NCI-H187 treated with DMSO at 0.1 percent for 48 hours (cell line): ENCODE data around the gene ASMTL.
"Not testable (repeated sequence)": the region's sequence is repeated elsewhere in the genome, so short reads cannot be mapped to it uniquely, and the experiment has no call there.

Experiments
- DNase-seq: peaks from one replicate; lab custom pipeline; 2025; lab: John Stamatoyannopoulos, UW

ASMTL gene

GRCh38 chrX:1453951-1454785 is 1.5 kb upstream of the ASMTL start:
- DNase-seq: no peak

DNA sequence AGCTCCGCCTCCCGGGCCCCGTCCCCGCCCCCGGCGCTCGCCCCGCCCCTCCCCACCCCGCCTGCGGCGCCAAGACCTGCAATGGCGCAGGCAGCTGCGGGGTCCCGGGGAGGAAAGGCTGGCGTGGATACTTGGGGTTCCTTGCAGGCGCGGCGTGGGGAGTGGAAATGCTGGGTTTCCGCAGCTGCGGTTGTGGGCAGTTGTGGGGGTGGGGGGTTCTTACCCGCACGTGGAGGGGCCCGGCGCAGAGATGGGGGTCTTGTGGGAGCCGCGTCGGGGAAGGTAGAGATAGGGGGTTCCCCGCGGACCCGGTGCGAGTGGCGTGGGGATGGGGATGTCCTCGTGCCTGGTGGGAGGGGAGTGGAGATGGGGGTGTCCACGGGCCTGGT is 680 bp upstream of the ASMTL start:
- DNase-seq: no peak

GRCh38 chrX:1451661-1452515 is 821 bp downstream of the ASMTL start:
- DNase-seq: no peak

DNA sequence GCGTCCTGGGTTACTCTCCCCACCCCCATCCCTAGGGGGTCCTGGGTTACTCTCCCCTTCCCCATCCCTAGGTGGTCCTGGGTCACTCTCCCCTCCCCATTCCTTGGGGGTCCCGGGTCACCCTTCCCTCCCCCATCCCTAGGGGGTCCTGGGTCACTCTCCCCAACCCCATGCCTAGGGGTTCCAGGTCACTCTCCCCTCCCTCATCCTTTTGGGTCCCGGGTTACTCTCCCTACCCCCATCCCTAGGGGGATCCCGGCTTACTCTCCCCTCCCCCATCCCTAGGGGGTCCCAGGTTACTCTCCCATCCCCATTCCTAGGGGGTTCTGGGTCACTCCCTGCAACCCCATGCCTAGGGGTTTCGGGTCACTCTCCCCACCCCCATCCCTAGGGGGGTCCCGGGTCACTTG is 1.5 kb downstream of the ASMTL start:
- no peak for DNase-seq

- DNase-seq: no peak
Measured at GRCh38 chrX:1450361-1451161, 2.1 kb downstream of the ASMTL start.

DNA sequence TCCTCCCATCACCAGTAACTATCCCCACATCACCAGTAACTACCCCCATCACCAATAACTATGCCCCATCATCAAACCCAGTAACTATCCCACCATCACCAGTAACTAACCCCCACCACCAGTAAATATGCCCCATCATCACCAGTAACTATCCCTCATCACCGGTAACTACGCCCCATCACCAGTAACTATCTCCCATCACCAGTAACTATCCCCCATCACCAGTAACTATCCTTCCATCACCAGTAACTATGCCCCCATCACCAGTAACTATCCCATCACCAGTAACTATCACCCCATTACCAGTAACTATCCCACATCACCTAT is 2.9 kb downstream of the ASMTL start:
- DNase-seq: no peak

GRCh38 chrX:1449036-1449822 is 3.5 kb downstream of the ASMTL start:
- DNase-seq: no peak

DNA sequence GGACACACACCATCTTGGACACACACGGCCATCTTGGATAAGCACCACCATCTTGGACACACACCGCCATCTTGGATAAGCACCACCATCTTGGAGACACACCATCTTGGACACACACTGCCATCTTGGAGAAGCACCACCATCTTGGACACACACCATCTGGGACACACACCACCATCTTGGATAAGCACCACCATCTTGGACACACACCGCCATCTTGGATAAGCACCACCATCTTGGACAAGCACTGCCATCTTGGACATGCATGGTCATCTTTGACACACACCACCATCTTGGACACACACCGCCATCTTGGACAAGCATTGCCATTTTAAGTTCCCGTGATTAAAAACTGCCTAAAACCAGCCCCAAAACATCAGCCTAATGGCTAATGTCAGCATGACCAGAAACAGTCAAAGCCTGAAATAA is 4.1 kb downstream of the ASMTL start:
- not testable (repeated sequence) for DNase-seq

- not testable (repeated sequence) for DNase-seq
Measured at GRCh38 chrX:1447969-1448572, 4.6 kb downstream of the ASMTL start.

- DNase-seq: not testable (repeated sequence)
Measured at GRCh38 chrX:1446984-1447968, 5.4 kb downstream of the ASMTL start.

DNA sequence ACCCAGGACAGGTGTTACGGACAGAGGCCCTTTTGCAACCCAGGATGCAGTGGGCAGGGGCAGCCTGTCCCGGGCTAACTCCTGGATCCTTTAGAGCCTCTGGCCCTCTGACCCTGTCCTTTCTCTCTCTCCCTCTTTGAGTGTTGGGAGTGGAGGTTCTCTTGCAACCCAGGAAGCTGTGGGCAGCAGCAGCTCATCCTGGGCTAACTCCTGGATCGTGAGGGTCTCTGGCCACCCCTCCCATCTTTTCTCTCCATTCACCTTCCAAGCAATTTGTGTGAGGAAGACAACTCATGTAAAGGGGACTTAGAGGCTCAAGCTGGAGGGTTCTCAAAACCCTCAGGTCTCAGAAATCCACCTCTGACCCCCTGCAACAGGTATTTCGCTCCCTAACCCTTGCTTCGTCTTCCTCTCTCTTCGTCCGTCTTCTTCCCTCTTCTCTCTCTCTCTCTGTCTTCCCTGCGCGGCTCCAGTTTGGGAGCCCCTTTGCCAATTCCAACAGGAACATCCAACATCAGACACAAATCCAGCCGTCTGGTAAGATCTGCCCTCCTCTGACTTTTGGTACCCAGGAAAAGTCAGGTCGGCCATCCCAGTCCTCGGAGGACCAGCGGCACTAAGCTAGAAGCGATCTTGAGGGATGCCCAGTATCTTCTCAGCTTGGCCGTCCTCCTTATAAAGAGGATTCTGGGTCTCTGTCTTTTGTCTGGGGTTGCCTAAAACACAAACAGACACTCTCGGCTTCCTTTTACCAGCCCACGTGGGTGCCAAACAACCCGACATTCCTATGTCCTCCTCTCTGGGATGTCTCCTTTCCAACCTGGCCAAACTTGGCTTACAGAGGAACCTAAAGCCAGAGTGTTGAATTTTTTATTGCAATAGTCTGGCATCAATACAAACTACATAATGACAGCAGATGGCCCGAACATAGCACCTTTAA is 7.9 kb downstream of the ASMTL start:
- no peak for DNase-seq

- no peak for DNase-seq
Measured at GRCh38 chrX:1443496-1444075, 9.1 kb downstream of the ASMTL start.

DNA sequence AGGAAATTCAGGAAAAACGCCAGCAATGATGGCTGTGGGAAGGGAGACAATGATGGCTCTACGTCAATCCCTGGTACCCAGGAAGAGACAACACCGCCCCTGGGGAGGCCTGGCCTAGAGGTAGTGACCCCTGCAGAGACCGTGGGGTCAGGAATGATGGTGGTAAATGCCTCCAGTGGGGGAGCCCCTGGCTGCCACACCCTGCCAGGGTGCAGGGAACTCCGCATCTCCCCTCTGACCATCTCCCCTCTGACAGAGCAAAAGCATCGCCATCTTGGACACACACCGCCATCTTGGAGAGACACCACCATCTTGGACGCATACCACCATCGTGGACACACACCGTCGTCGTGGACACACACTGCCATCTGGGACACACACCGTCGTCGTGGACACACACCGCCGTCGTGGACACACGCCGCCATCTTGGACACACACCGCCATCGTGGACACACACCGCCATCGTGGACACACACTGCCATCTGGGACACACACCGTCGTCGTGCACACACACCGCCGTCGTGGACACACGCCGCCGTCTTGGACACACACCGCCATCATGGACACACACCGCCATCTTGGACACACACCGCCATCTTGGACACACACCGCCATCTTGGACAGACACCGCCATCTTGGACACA is 9.9 kb downstream of the ASMTL start:
- DNase-seq: no peak

DNA sequence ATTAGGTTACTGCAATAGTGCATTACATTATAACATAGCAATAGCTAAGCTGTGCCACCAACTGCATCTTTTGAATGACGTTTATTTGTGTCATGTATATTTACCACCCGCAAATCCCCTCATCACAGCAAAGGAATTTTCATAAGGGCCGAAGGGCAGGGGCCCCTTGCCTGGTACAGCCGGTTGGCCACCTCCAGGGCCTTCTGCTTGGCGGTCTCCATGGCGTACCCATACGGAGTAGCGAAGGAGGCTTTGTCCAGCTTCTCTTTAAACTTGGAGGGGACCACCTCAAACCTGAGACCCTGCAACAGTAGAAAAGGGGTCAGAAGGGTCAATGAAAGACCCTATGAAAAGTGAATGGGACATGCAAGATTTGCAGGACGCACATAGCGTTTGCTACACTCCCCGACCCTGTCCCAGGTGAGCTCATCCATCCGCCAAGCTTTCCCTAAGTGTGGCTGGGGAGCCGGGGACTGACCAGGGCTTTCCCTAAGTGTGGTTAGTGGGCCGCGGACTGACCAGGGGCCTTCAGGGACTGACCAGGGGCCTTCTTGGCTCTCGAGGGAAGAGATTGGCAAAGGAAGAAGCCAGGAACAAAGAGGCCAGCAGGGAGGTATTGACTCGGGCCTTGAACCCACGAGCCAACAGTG is 10.6 kb downstream of the ASMTL start:
- no peak for DNase-seq

- no peak for DNase-seq
Measured at GRCh38 chrX:1440506-1440905, 12.2 kb downstream of the ASMTL start.

- no peak for DNase-seq
Measured at GRCh38 chrX:1435241-1435895, 17.3 kb downstream of the ASMTL start.

DNA sequence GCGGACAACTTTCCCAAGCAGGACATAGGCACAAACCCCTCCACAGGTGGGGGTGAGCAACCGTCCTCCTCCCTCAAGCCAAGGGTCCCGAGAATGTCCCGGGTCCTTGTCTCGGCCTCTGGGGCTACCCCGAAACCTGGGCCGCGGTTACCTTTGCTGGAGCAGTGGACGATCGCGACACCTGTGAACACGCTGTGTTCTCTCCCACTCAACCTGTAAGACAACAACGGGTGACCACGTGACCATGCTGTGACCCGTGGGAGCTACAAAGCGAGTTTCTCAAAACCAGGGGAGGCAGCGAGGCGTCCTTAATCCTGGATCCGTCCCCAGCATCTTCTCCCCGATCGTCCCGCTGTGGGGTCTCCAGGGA is 17.9 kb downstream of the ASMTL start:
- no peak for DNase-seq
